IMR-90 (cell line): ENCODE results near the gene ALAS1. TPM values are rescaled to one million over a fixed set of nuclear protein-coding genes. Genes with fewer than 3 reads are reported as not detected.

Source experiments
- ATAC-seq: fragments of 200-7000 bp; cut with Tn5 transposase; 2 replicates; pipeline ENCODE4 v1.9.1; 2020; ENCODE audit warnings: low read depth, mild to moderate bottlenecking, moderate library complexity
- BruUV-seq: library from RNA; stranded (reverse); fragments of 400-500 nt; replicated peaks from 2 replicates; lab custom pipeline; 2021; lab: Mats Ljungman, UMichigan
- CTCF ChIA-PET: fragments of 300-600 bp; formaldehyde crosslinking; extraction: SDS; loops from one replicate; lab custom pipeline; 2021; ENCODE audit warnings: antibody characterized with exemption; lab: Yijun Ruan, JAX
- POLR2A ChIA-PET: fragments of 300-600 bp; sonication (Branson Sonifier 250); formaldehyde crosslinking; loops from one replicate; lab custom pipeline; 2022; ENCODE audit warnings: antibody characterized with exemption; ENCODE audit not compliant: unreplicated experiment; lab: Charles Lee
- DNase-seq: peaks from one replicate; pipeline ENCODE4 v3.0.0; 2013
- H2AFZ ChIP-seq: replicated peaks from 2 replicates; pipeline ENCODE3; 2013; ENCODE audit warnings: low read length, mild to moderate bottlenecking; ENCODE audit not compliant: poor library complexity
- H2AK5ac ChIP-seq: 2 replicates; pipeline ENCODE4 v1.6.1; 2013; ENCODE audit warnings: low read depth, low read length, inconsistent platforms
- H2AK9ac ChIP-seq: replicated peaks from 2 replicates; pipeline ENCODE3; 2013; ENCODE audit warnings: mild to moderate bottlenecking, low read depth, low read length, moderate library complexity; ENCODE audit not compliant: poor library complexity
- H2BK120ac ChIP-seq: 2 replicates; pipeline ENCODE4 v1.6.1; 2013; ENCODE audit warnings: low read depth, low read length, inconsistent platforms
- H2BK15ac ChIP-seq: 3 replicates; pipeline ENCODE4 v1.6.1; 2013; ENCODE audit warnings: low read depth, low read length, inconsistent platforms
- H2BK20ac ChIP-seq: 2 replicates; pipeline ENCODE4 v1.6.1; 2013; ENCODE audit warnings: low read depth, mild to moderate bottlenecking, inconsistent platforms, low read length, moderate library complexity
- H2BK5ac ChIP-seq: 2 replicates; pipeline ENCODE4 v1.6.1; 2013; ENCODE audit warnings: mild to moderate bottlenecking, low read depth, low read length, inconsistent platforms; ENCODE audit not compliant: poor library complexity, severe bottlenecking
- H3K14ac ChIP-seq: replicated peaks from 2 replicates; pipeline ENCODE4 v1.6.1; 2013; ENCODE audit warnings: low read depth, low read length, inconsistent platforms
- H3K18ac ChIP-seq: 2 replicates; pipeline ENCODE4 v1.6.1; 2013; ENCODE audit warnings: low read depth, low read length, control low read depth
- H3K23ac ChIP-seq: 2 replicates; pipeline ENCODE4 v1.6.1; 2013; ENCODE audit warnings: low read depth, low read length, inconsistent platforms
- H3K27ac ChIP-seq: 2 replicates; pipeline ENCODE4 v1.5.1; 2013; ENCODE audit warnings: mild to moderate bottlenecking, control low read depth, low read length; ENCODE audit not compliant: insufficient read depth
- H3K27me3 ChIP-seq: 2 replicates; pipeline ENCODE4 v1.6.1; 2013; ENCODE audit warnings: low read length; ENCODE audit not compliant: control insufficient read depth, insufficient read depth
- H3K36me3 ChIP-seq: 2 replicates; pipeline ENCODE4 v1.6.1; 2013; ENCODE audit warnings: low read length, mixed read lengths; ENCODE audit not compliant: control insufficient read depth, insufficient read depth
- H3K4ac ChIP-seq: 2 replicates; pipeline ENCODE4 v1.6.1; 2013; ENCODE audit warnings: low read depth, low read length, inconsistent platforms
- H3K4me1 ChIP-seq: 2 replicates; pipeline ENCODE4 v1.6.1; 2013; ENCODE audit warnings: low read length, mixed read lengths; ENCODE audit not compliant: control insufficient read depth, insufficient read depth
- H3K4me2 ChIP-seq: 2 replicates; pipeline ENCODE4 v1.6.1; 2013; ENCODE audit warnings: low read depth, mild to moderate bottlenecking, control low read depth, low read length, moderate library complexity
- H3K4me3 ChIP-seq: 2 replicates; pipeline ENCODE4 v1.5.1; 2013; ENCODE audit warnings: low read depth, mild to moderate bottlenecking, control low read depth, low read length, moderate library complexity; ENCODE audit not compliant: insufficient read depth
- H3K56ac ChIP-seq: 2 replicates; pipeline ENCODE4 v1.6.1; 2013; ENCODE audit warnings: low read length, inconsistent platforms; ENCODE audit not compliant: insufficient read depth; ENCODE audit errors: extremely low read depth
- H3K79me1 ChIP-seq, 2 experiments: 2 replicates each; pipeline ENCODE4 v1.6.1; 2013; ENCODE audit warnings: low read length in 2 of 2, inconsistent platforms in 1 of 2, low read depth in 1 of 2
- H3K9ac ChIP-seq: 2 replicates; pipeline ENCODE4 v1.6.1; 2013; ENCODE audit warnings: low read depth, low read length, control low read depth
- H3K9me1 ChIP-seq: 2 replicates; pipeline ENCODE4 v1.6.1; 2013; ENCODE audit warnings: low read length, inconsistent platforms; ENCODE audit not compliant: insufficient read depth
- H3K9me3 ChIP-seq: 2 replicates; pipeline ENCODE4 v1.6.1; 2013; ENCODE audit warnings: low read length; ENCODE audit not compliant: control insufficient read depth, insufficient read depth
- H4K20me1 ChIP-seq: 2 replicates; pipeline ENCODE4 v1.6.1; 2013; ENCODE audit warnings: low read length, inconsistent platforms; ENCODE audit not compliant: insufficient read depth
- H4K5ac ChIP-seq: 2 replicates; pipeline ENCODE4 v1.6.1; 2013; ENCODE audit warnings: mild to moderate bottlenecking, low read depth, low read length, control low read depth
- H4K8ac ChIP-seq, 2 experiments: 2 replicates each; pipeline ENCODE4 v1.6.1; 2013; ENCODE audit warnings: low read depth in 2 of 2, low read length in 2 of 2, control low read depth in 1 of 2, inconsistent platforms in 1 of 2
- H4K91ac ChIP-seq: 2 replicates; pipeline ENCODE4 v1.6.1; 2013; ENCODE audit warnings: low read depth, low read length, inconsistent platforms; ENCODE audit not compliant: insufficient read depth
- BHLHE40 ChIP-seq: fragments of 150-350 bp; IDR thresholded peaks from 2 replicates; pipeline ENCODE4 v1.6.1; 2016; ENCODE audit warnings: mild to moderate bottlenecking, low read depth, low read length
- CHD1 ChIP-seq: IDR thresholded peaks from 2 replicates; pipeline ENCODE4 v1.6.1; 2012; ENCODE audit warnings: low read depth, low read length, improper control_type of control experiment
- FOS ChIP-seq: fragments of 150-350 bp; IDR thresholded peaks from 2 replicates; pipeline ENCODE4 v1.6.1; 2016; ENCODE audit warnings: low read depth, low read length
- MAFK ChIP-seq: IDR thresholded peaks from 2 replicates; pipeline ENCODE4 v1.6.1; 2012; ENCODE audit warnings: low read depth, low read length, improper control_type of control experiment
- MAZ ChIP-seq: IDR thresholded peaks from 2 replicates; pipeline ENCODE4 v1.6.1; 2012; ENCODE audit warnings: low read depth, mild to moderate bottlenecking, low read length, improper control_type of control experiment, moderate library complexity, borderline replicate concordance
- POLR2A ChIP-seq: IDR thresholded peaks from 2 replicates; pipeline ENCODE4 v1.6.1; 2012; ENCODE audit warnings: mild to moderate bottlenecking, low read depth, low read length
- RAD21 ChIP-seq: IDR thresholded peaks from 2 replicates; pipeline ENCODE4 v1.6.1; 2012; ENCODE audit warnings: low read length, improper control_type of control experiment
- RCOR1 ChIP-seq: IDR thresholded peaks from 2 replicates; pipeline ENCODE4 v1.6.1; 2012; ENCODE audit warnings: mild to moderate bottlenecking, low read length, improper control_type of control experiment; ENCODE audit not compliant: insufficient replicate concordance
- SMC3 ChIP-seq: fragments of 150-350 bp; IDR thresholded peaks from 2 replicates; pipeline ENCODE4 v1.6.1; 2016; ENCODE audit warnings: low read depth, mild to moderate bottlenecking, antibody characterized with exemption, low read length, moderate library complexity
- WGBS, 2 experiments: methylation state at CpG; one replicate each; pipeline versions ENCODE4 v1.1.5 to v1.1.7; 2013; ENCODE audit warnings: missing lambda C conversion rate in 2 of 2; ENCODE audit not compliant: insufficient read length in 1 of 2; ENCODE audit errors: extremely low coverage in 2 of 2; 5-methylcytosine and 5-hydroxymethylcytosine counted together
- dilution Hi-C: fragments of 300-500 bp; cut with HindIII; formaldehyde crosslinking; loops from one replicate; pipeline ENCODE4 v1.14.3; 2018; ENCODE audit warnings: low sequenced_read_pairs; ENCODE audit not compliant: unreplicated experiment
- in situ Hi-C: fragments of 300-500 bp; cut with MboI; formaldehyde crosslinking; loops from 3 replicates; pipeline ENCODE4 v1.14.3; 2019; ENCODE audit warnings: low sequenced_read_pairs, inconsistent platforms, mixed read lengths
- intact Hi-C: fragments of 100-400 bp; cut with micrococcal nuclease; formaldehyde crosslinking; loops from 2 replicates; pipeline ENCODE4 v1.10.0; 2022
- polyA plus RNA-seq, 3 experiments: library from polyadenylated mRNA; depleted of rRNA; stranded (reverse); fragments of >200 nt; gene quantifications; 2 replicates each; pipeline ENCODE4 v1.2.3, GENCODE V29; 2012; ENCODE audit warnings: low replicate concordance in 1 of 3
- total RNA-seq: library from RNA; depleted of rRNA; stranded (reverse); fragments of >200 nt; gene quantifications from 2 replicates; pipeline ENCODE4 v1.2.3, GENCODE V29; 2012
- TF ChIP-seq, protein P1 (sequence below): conservative IDR thresholded peaks from 2 replicates; pipeline ENCODE4 v1.5.1; 2012; ENCODE audit warnings: mild to moderate bottlenecking, low read depth, low read length, improper control_type of control experiment
- TF ChIP-seq, protein P2 (sequence below): fragments of 150-350 bp; IDR thresholded peaks from 2 replicates; pipeline ENCODE4 v1.6.1; 2017; ENCODE audit warnings: mild to moderate bottlenecking, antibody characterized with exemption, low read length, low read depth

ALAS1 gene
- total and polyA plus RNA-seq, 2 of the 4 experiments (the other 2 are of a cell fraction) = 32.8 to 47.2 TPM

DNA sequence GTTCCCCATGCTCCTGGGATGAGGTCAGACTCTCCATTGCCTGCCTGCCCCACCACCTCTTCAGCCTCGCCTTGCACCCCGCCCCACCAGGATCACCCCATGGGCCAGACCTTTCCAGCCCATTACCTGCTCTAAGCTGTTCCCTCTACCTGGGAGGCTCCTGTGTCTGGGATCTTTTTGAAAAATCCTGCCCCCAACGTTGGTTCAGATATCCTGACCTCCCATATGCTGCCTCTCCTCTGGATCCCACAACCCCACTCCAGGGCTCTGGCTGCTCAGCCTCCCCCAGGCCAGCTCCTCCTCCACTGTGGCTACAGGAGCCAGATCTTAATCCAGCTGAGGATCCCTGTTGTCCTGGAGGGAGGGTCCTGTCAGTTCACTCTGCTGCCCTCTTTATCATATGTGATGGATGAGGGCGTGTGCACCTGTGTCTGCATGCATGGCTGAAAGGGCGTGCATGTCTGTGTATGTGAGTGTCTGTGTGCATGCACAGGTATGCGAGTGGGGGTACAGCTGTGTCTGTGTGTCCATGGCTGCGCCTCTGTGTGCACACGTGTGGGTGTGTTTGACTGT is 21.7 kb upstream of the ALAS1 start:
- Histone ChIP-seq H3K27ac (no peak overlapping the region), H2AK9ac (no peak overlapping the region), H2BK15ac (no peak overlapping the region), H3K56ac (no peak overlapping the region), H3K4me3 (no peak overlapping the region), H3K9me3 (no peaks in the 10 kb centered on the region), H2BK20ac (no peak overlapping the region), H4K91ac (no peak overlapping the region), H2AFZ (peak overlapping the region; percentile 72), H2AK5ac (no peak overlapping the region), H3K14ac (peak overlapping the region; percentile 47; the same call in 1 of the 2 replicates), H3K4me2 (no peak overlapping the region), H3K9ac (no peak overlapping the region), H2BK120ac (no peak overlapping the region), H2BK5ac (no peak overlapping the region), H3K4me1 (peaks cover 10% of the 10 kb centered on the region), H3K79me1 (no peaks in the 10 kb centered on the region), H4K20me1 (no peaks in the 10 kb centered on the region), H3K36me3 (no peaks in the 10 kb centered on the region), H4K5ac (no peak overlapping the region), H3K23ac (no peak overlapping the region), H3K18ac (no peak overlapping the region), H3K4ac (no peak overlapping the region), H4K8ac (no peak overlapping the region), H3K27me3 (peaks cover 9% of the 10 kb centered on the region), H3K9me1 (peaks cover 21% of the 10 kb centered on the region)
- dilution Hi-C loops (no loop called here), in situ Hi-C loops (no loop called here), intact Hi-C loops (no loop called here)
- ATAC-seq = no peak
- POLR2A ChIA-PET = no interaction called here
- TF ChIP-seq POLR2A (no peak), MAFK (no peak), RAD21 (no peak), MAZ (no peak), BHLHE40 (no peak), SMC3 (no peak), CHD1 (no peak), FOS (no peak), RCOR1 (no peak)
- TF ChIP-seq, protein P1, sequence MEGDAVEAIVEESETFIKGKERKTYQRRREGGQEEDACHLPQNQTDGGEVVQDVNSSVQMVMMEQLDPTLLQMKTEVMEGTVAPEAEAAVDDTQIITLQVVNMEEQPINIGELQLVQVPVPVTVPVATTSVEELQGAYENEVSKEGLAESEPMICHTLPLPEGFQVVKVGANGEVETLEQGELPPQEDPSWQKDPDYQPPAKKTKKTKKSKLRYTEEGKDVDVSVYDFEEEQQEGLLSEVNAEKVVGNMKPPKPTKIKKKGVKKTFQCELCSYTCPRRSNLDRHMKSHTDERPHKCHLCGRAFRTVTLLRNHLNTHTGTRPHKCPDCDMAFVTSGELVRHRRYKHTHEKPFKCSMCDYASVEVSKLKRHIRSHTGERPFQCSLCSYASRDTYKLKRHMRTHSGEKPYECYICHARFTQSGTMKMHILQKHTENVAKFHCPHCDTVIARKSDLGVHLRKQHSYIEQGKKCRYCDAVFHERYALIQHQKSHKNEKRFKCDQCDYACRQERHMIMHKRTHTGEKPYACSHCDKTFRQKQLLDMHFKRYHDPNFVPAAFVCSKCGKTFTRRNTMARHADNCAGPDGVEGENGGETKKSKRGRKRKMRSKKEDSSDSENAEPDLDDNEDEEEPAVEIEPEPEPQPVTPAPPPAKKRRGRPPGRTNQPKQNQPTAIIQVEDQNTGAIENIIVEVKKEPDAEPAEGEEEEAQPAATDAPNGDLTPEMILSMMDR = no peak
- TF ChIP-seq, protein P2, sequence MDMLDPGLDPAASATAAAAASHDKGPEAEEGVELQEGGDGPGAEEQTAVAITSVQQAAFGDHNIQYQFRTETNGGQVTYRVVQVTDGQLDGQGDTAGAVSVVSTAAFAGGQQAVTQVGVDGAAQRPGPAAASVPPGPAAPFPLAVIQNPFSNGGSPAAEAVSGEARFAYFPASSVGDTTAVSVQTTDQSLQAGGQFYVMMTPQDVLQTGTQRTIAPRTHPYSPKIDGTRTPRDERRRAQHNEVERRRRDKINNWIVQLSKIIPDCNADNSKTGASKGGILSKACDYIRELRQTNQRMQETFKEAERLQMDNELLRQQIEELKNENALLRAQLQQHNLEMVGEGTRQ = no peak
- 95% methylated on average over 2 of the region's 8 CpGs; no CpG with 5 or more reads in 1 of the 2 experiments for whole genome bisulfite sequencing, 2 experiments
- BruUV-seq = no TSS peak
- no peak for DNase-seq
- CTCF ChIA-PET = no interaction called here
